Neural progenitor cell (in vitro differentiated cells): Measurements from ENCODE around the gene CCDC141.

Experiments
- EZH2 ChIP-seq: fragments of 200-600 bp; sonication (generic); IDR thresholded peaks from 2 replicates; pipeline ENCODE4 v1.6.1; 2017; ENCODE audit warnings: antibody characterized with exemption, mild to moderate bottlenecking, moderate library complexity
- TF ChIP-seq, protein P1 (sequence below): fragments of 200-600 bp; sonication (generic); IDR thresholded peaks from 2 replicates; pipeline ENCODE4 v1.5.1; 2017; ENCODE audit warnings: antibody characterized with exemption, mild to moderate bottlenecking

- TF ChIP-seq, protein P1, sequence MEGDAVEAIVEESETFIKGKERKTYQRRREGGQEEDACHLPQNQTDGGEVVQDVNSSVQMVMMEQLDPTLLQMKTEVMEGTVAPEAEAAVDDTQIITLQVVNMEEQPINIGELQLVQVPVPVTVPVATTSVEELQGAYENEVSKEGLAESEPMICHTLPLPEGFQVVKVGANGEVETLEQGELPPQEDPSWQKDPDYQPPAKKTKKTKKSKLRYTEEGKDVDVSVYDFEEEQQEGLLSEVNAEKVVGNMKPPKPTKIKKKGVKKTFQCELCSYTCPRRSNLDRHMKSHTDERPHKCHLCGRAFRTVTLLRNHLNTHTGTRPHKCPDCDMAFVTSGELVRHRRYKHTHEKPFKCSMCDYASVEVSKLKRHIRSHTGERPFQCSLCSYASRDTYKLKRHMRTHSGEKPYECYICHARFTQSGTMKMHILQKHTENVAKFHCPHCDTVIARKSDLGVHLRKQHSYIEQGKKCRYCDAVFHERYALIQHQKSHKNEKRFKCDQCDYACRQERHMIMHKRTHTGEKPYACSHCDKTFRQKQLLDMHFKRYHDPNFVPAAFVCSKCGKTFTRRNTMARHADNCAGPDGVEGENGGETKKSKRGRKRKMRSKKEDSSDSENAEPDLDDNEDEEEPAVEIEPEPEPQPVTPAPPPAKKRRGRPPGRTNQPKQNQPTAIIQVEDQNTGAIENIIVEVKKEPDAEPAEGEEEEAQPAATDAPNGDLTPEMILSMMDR, result no peak
- no peak for TF ChIP-seq EZH2
Measured at GRCh38 chr2:178819147-178819875, 230.6 kb downstream of the CCDC141 start.
